Gastroesophageal sphincter (tissue), 4 donors: ENCODE results near the gene SDSL. TPM values are rescaled to one million over a fixed set of nuclear protein-coding genes. Genes with fewer than 3 reads are reported as not detected.

ENCODE experiments used
- ATAC-seq: fragments of 150-250 bp; one replicate; pipeline ENCODE4 v1.9.1; 2016; ENCODE audit warnings: mild to moderate bottlenecking, moderate library complexity
- H3K27ac ChIP-seq, 4 donors: fragments of 200-600 bp; sonication (generic) in 3 of 4; 1 replicate in 3 of 4; 2 replicates in 1 of 4; pipeline ENCODE4 v1.5.1; 2016 to 2019
- H3K27me3 ChIP-seq: fragments of 200-600 bp; sonication (generic); one replicate; pipeline ENCODE4 v1.5.1; 2019
- H3K36me3 ChIP-seq, 2 donors: fragments of 200-600 bp; sonication (generic); one replicate each; pipeline ENCODE4 v1.5.1; 2019; ENCODE audit warnings: control low read depth in 1 of 2
- H3K4me1 ChIP-seq, 3 donors: fragments of 200-600 bp; sonication (generic); 1 replicate in 2 of 3; 2 replicates in 1 of 3; pipeline ENCODE4 v1.5.1; 2016 to 2019; ENCODE audit warnings: control low read depth in 2 of 3
- H3K4me3 ChIP-seq, 2 donors: fragments of 200-600 bp; sonication (generic); one replicate each; pipeline ENCODE4 v1.5.1; 2019; ENCODE audit warnings: mild to moderate bottlenecking in 1 of 2, moderate library complexity in 1 of 2
- H3K9me3 ChIP-seq, 3 donors: fragments of 200-600 bp; sonication (generic); one replicate each; pipeline ENCODE4 v1.5.1; 2017 to 2019; ENCODE audit warnings: control low read depth in 2 of 3
- EP300 ChIP-seq: sonication (generic); formaldehyde crosslinking; IDR thresholded peaks from one replicate; pipeline ENCODE4 v1.6.1; 2017; ENCODE audit warnings: antibody characterized with exemption, mild to moderate bottlenecking
- POLR2A ChIP-seq, 2 donors: fragments of 450-650 bp; IDR thresholded peaks; one replicate each; pipeline ENCODE4 v1.6.1; 2017; ENCODE audit warnings: antibody characterized with exemption in 2 of 2, mild to moderate bottlenecking in 2 of 2, moderate library complexity in 1 of 2
- POLR2AphosphoS5 ChIP-seq: sonication (generic); formaldehyde crosslinking; IDR thresholded peaks from one replicate; pipeline ENCODE4 v1.6.1; 2017; ENCODE audit warnings: antibody characterized with exemption
- WGBS, 2 donors: methylation state at CpG; one replicate each; pipeline ENCODE4 v1.1.5; 2018; ENCODE audit warnings: low coverage in 1 of 2; 5-methylcytosine and 5-hydroxymethylcytosine counted together
- total RNA-seq, 4 donors: library from RNA; depleted of rRNA; stranded (reverse); fragments of >200 nt; gene quantifications; one replicate each; pipeline ENCODE4 v1.1.0, GENCODE V29; 2016
- TF ChIP-seq, protein P1 (sequence below), 4 experiments: fragments of 200-600 bp in 2 of 4; fragments of 450-650 bp in 2 of 4; sonication (generic) in 1 of 4; IDR thresholded peaks; one replicate each; pipeline ENCODE4 v1.5.1; 2017 to 2019; ENCODE audit warnings: antibody characterized with exemption in 4 of 4, mild to moderate bottlenecking in 2 of 4, moderate library complexity in 2 of 4

SDSL gene
- total RNA-seq, 4 donors from 2014 or later = 1.1 to 7.5 (median 2.6) TPM

GRCh38 chr12:113479590-113480335 is 57.6 kb downstream of the SDSL start:
- H3K4me1 ChIP-seq = peaks cover 0 to 7% (median 0%) of the 10 kb centered on the region in 3 donors
- TF ChIP-seq EP300 (no peak), POLR2AphosphoS5 (no peak)
- no peak overlapping the region for H3K4me3 ChIP-seq
- H3K27ac ChIP-seq = no peak overlapping the region
- no peaks in the 10 kb centered on the region for H3K9me3 ChIP-seq
- WGBS, 2 donors = 2 to 4% methylated on average over 45 to 49 of the region's 61 CpGs
- H3K36me3 ChIP-seq = no peaks in the 10 kb centered on the region
- H3K27me3 ChIP-seq = peaks cover 100% of the 10 kb centered on the region
- ATAC-seq = no peak

DNA sequence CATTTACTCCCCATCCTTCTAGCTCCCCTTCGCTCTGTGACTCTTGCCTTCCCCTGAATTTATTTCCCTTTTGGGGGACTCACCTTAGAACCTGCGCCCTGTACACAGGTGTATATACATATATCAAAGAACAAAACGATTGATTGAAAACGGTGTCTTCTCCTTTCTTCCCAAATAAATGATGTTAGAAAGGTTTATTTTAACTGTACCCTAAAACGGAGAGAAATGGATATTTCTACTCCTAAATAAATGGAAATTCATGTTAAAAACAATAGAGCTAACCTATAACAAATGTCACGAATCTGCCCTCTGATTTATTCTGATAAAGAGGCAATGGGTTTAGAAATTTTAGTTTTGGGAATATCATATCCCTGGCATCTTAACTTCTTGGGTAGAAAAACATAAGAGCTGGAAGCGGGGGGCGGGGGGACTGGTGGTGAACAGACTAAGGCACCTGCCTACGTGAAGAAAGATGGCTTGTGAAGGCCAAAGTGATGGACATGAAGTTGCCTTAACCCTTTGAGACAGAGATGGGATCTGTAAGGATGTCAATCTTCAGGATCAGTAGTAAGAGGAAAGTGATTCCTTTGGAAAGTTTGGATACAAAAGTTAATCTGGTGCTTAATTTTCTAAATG is 58.3 kb downstream of the SDSL start:
- ATAC-seq = no peak
- TF ChIP-seq EP300 (no peak), POLR2AphosphoS5 (no peak), POLR2A (IDR thresholded peaks at IDR 0.05) (no peak)
- TF ChIP-seq, protein P1, sequence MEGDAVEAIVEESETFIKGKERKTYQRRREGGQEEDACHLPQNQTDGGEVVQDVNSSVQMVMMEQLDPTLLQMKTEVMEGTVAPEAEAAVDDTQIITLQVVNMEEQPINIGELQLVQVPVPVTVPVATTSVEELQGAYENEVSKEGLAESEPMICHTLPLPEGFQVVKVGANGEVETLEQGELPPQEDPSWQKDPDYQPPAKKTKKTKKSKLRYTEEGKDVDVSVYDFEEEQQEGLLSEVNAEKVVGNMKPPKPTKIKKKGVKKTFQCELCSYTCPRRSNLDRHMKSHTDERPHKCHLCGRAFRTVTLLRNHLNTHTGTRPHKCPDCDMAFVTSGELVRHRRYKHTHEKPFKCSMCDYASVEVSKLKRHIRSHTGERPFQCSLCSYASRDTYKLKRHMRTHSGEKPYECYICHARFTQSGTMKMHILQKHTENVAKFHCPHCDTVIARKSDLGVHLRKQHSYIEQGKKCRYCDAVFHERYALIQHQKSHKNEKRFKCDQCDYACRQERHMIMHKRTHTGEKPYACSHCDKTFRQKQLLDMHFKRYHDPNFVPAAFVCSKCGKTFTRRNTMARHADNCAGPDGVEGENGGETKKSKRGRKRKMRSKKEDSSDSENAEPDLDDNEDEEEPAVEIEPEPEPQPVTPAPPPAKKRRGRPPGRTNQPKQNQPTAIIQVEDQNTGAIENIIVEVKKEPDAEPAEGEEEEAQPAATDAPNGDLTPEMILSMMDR (IDR thresholded peaks at IDR 0.05) = no peak
- Histone ChIP-seq H3K4me3 (no peak overlapping the region), H3K36me3 (no peaks in the 10 kb centered on the region), H3K9me3 (no peaks in the 10 kb centered on the region), H3K4me1 (peaks cover 0 to 7% (median 0%) of the 10 kb centered on the region in 3 donors), H3K27ac (no peak overlapping the region), H3K27me3 (peaks cover 100% of the 10 kb centered on the region)
- 11 to 13% methylated on average over 3 to 9 of the region's 9 CpGs for WGBS, 2 donors

GRCh38 chr12:113482334-113482733 is 60.2 kb downstream of the SDSL start:
- Histone ChIP-seq H3K27me3 (peaks cover 100% of the 10 kb centered on the region), H3K9me3 (no peaks in the 10 kb centered on the region), H3K27ac (no peak overlapping the region), H3K36me3 (no peaks in the 10 kb centered on the region), H3K4me1 (peaks cover 0 to 7% (median 0%) of the 10 kb centered on the region in 3 donors), H3K4me3 (no peak overlapping the region)
- 0 to 10% methylated on average over 1 of the region's 1 CpG for WGBS, 2 donors
- TF ChIP-seq, protein P1 (IDR thresholded peaks at IDR 0.05) = no peak
- TF ChIP-seq EP300 = no peak
- no peak for TF ChIP-seq POLR2A (IDR thresholded peaks at IDR 0.05)
- TF ChIP-seq POLR2AphosphoS5 = no peak
- ATAC-seq = no peak

GRCh38 chr12:113485330-113485729 is 63.1 kb downstream of the SDSL start:
- H3K4me3 ChIP-seq = no peak overlapping the region
- TF ChIP-seq, protein P1 (IDR thresholded peaks at IDR 0.05) = no peak
- no peaks in the 10 kb centered on the region for H3K9me3 ChIP-seq
- H3K27ac ChIP-seq = no peak overlapping the region
- no peak for ATAC-seq
- no peaks in the 10 kb centered on the region for H3K4me1 ChIP-seq
- 0% methylated on average over 1 to 2 of the region's 2 CpGs for WGBS, 2 donors
- no peaks in the 10 kb centered on the region for H3K36me3 ChIP-seq
- H3K27me3 ChIP-seq = peaks cover 94% of the 10 kb centered on the region

- Histone ChIP-seq H3K4me3 (no peak overlapping the region), H3K27me3 (peaks cover 82% of the 10 kb centered on the region)
Observed at GRCh38 chr12:113486722-113487121, 64.5 kb downstream of the SDSL start.

More at GRCh38 chr12:113486722-113487121, 64.5 kb downstream of the SDSL start:
- TF ChIP-seq, protein P1 (IDR thresholded peaks at IDR 0.05) = no peak
- TF ChIP-seq POLR2A (IDR thresholded peaks at IDR 0.05) (no peak), EP300 (no peak), POLR2AphosphoS5 (no peak)
- 29 to 31% methylated on average over 4 of the region's 4 CpGs for WGBS, 2 donors
- no peaks in the 10 kb centered on the region for H3K9me3 ChIP-seq
- H3K27ac ChIP-seq = no peak overlapping the region
- no peaks in the 10 kb centered on the region for H3K4me1 ChIP-seq
- no peaks in the 10 kb centered on the region for H3K36me3 ChIP-seq
- ATAC-seq = no peak

Other genes with a start within 250 kb of the SDSL start
- 10 to 100 TPM; 38.0 to 60.4 (median 53.3) TPM for gene DDX54, start 236.9 kb upstream of the SDSL start, total RNA-seq
- gene RITA1, start 236.7 kb upstream of the SDSL start, total RNA-seq = 10 to 100 TPM; 12.3 to 22.8 (median 16.6) TPM
- 10 to 100 TPM; 24.0 to 47.0 (median 37.3) TPM for gene TPCN1, start 200.9 kb upstream of the SDSL start, total RNA-seq
- gene SLC8B1, start 87.3 kb upstream of the SDSL start, total RNA-seq = 10 to 100 TPM; 20.9 to 44.2 (median 29.8) TPM
- 10 to 100 TPM; 23.1 to 54.4 (median 31.3) TPM for gene PLBD2, start 63.8 kb upstream of the SDSL start, total RNA-seq
- 1 to 10 TPM in 1 of 4 donors, under 1 TPM in 1, not detected in 2; 0.39 to 5.5 TPM for gene SDS, start 18.5 kb upstream of the SDSL start, total RNA-seq
- gene LHX5, start 49.5 kb downstream of the SDSL start, total RNA-seq = not detected